Hippocampal formation (tissue), 2 donors: ENCODE measurements around the gene POU2AF1.
"Not testable (repeated sequence)": the region's sequence is repeated elsewhere in the genome, so short reads cannot be mapped to it uniquely, and the experiment has no call there.

Experiments
- DNase-seq, 2 donors: peaks; one replicate each; lab custom pipeline; 2025; lab: John Stamatoyannopoulos, UW

POU2AF1 gene

GRCh38 chr11:111409915-111410314 is 30.8 kb upstream of the POU2AF1 start:
- no peak for DNase-seq

GRCh38 chr11:111408789-111409727 is 30.0 kb upstream of the POU2AF1 start:
- no peak for DNase-seq

- DNase-seq: no peak
These were observed 28.6 kb upstream of the POU2AF1 start for GRCh38 chr11:111407652-111408051.

GRCh38 chr11:111406589-111406988 is 27.5 kb upstream of the POU2AF1 start:
- DNase-seq: no peak

- DNase-seq: no peak
These were observed 27.0 kb upstream of the POU2AF1 start for GRCh38 chr11:111406091-111406490.

GRCh38 chr11:111405551-111405950 is 26.5 kb upstream of the POU2AF1 start:
- DNase-seq: no peak

- DNase-seq: no peak
These were observed 24.1 kb upstream of the POU2AF1 start for GRCh38 chr11:111403051-111403726.

- no peak for DNase-seq
These were observed 23.3 kb upstream of the POU2AF1 start for GRCh38 chr11:111402411-111402810.

- not testable (repeated sequence) for DNase-seq
These were observed 22.9 kb upstream of the POU2AF1 start for GRCh38 chr11:111401957-111402356.

GRCh38 chr11:111400595-111400994 is 21.5 kb upstream of the POU2AF1 start:
- DNase-seq: no peak

GRCh38 chr11:111399187-111400031 is 20.3 kb upstream of the POU2AF1 start:
- no peak for DNase-seq

GRCh38 chr11:111397034-111397433 is 18.0 kb upstream of the POU2AF1 start:
- DNase-seq: no peak

- DNase-seq: no peak
These were observed 16.7 kb upstream of the POU2AF1 start for GRCh38 chr11:111395749-111396148.

- no peak for DNase-seq
These were observed 16.0 kb upstream of the POU2AF1 start for GRCh38 chr11:111395081-111395480.

- not testable (repeated sequence) for DNase-seq
These were observed 15.1 kb upstream of the POU2AF1 start for GRCh38 chr11:111394147-111394546.

- DNase-seq: no peak
These were observed 14.5 kb upstream of the POU2AF1 start for GRCh38 chr11:111393585-111393984.

GRCh38 chr11:111393096-111393495 is 14.0 kb upstream of the POU2AF1 start:
- DNase-seq: no peak

GRCh38 chr11:111392552-111392951 is 13.5 kb upstream of the POU2AF1 start:
- no peak for DNase-seq

GRCh38 chr11:111391328-111392124 is 12.5 kb upstream of the POU2AF1 start:
- no peak for DNase-seq

- DNase-seq: no peak
These were observed 9.8 kb upstream of the POU2AF1 start for GRCh38 chr11:111388842-111389241.

- DNase-seq: no peak
These were observed 9.3 kb upstream of the POU2AF1 start for GRCh38 chr11:111388420-111388819.
